HEK293 (cell line): ENCODE data around the gene UBR4.

Experiments used
- CTCF ChIA-PET: fragments of 350-600 bp; formaldehyde crosslinking; extraction: SDS; loops from one replicate; lab custom pipeline; 2021; ENCODE audit warnings: antibody characterized with exemption; lab: Yijun Ruan, JAX
- POLR2A ChIA-PET: fragments of 300-600 bp; formaldehyde crosslinking; extraction: SDS; loops from one replicate; lab custom pipeline; 2020; ENCODE audit warnings: antibody characterized with exemption, inconsistent platforms; lab: Yijun Ruan, JAX
- H3K27ac ChIP-seq: fragments of 200-500 bp; sonication (Bioruptor generic); 2 replicates; pipeline ENCODE4 v1.5.1; 2014; ENCODE audit warnings: low read depth, low read length, control low read depth, inconsistent platforms; ENCODE audit errors: extremely low read depth
- H3K36me3 ChIP-seq, 2 experiments: fragments of 200-500 bp in 1 of 2; sonication (Bioruptor generic) in 1 of 2; 1 replicate in 1 of 2; 2 replicates in 1 of 2; pipeline ENCODE4 v1.5.1; 2014 to 2017; ENCODE audit warnings: inconsistent platforms in 2 of 2, low read length in 2 of 2; ENCODE audit not compliant: control insufficient read depth in 2 of 2, insufficient read depth in 1 of 2
- H3K4me1 ChIP-seq: fragments of 200-500 bp; sonication (Bioruptor generic); 2 replicates; pipeline ENCODE4 v1.5.1; 2014; ENCODE audit warnings: mild to moderate bottlenecking, low read length, inconsistent platforms; ENCODE audit not compliant: control insufficient read depth, insufficient read depth
- H3K4me3 ChIP-seq: 2 replicates; pipeline ENCODE4 v1.5.1; 2011; ENCODE audit warnings: low read depth, mild to moderate bottlenecking, control low read depth, low read length, moderate library complexity
- H3K9me3 ChIP-seq: fragments of 200-500 bp; sonication (Bioruptor generic); 2 replicates; pipeline ENCODE4 v1.5.1; 2014; ENCODE audit warnings: low read depth, low read length, inconsistent platforms; ENCODE audit not compliant: control insufficient read depth, insufficient read depth
- KLF16 ChIP-seq: fragments of 450-650 bp; formaldehyde crosslinking; IDR thresholded peaks from 2 replicates; pipeline ENCODE4 v1.5.1; 2017; ENCODE audit warnings: missing biosample characterization, missing genetic modification characterization
- SP2 ChIP-seq: fragments of 450-650 bp; formaldehyde crosslinking; IDR thresholded peaks from 2 replicates; pipeline ENCODE4 v1.5.1; 2016; ENCODE audit warnings: missing biosample characterization, missing genetic modification characterization
- SP3 ChIP-seq: fragments of 450-650 bp; formaldehyde crosslinking; IDR thresholded peaks from 2 replicates; pipeline ENCODE4 v1.5.1; 2016; ENCODE audit warnings: missing biosample characterization, missing genetic modification characterization
- SP7 ChIP-seq: fragments of 450-650 bp; formaldehyde crosslinking; IDR thresholded peaks from 2 replicates; pipeline ENCODE4 v1.5.1; 2016; ENCODE audit warnings: missing biosample characterization, missing genetic modification characterization
- YY2 ChIP-seq: fragments of 450-650 bp; formaldehyde crosslinking; IDR thresholded peaks from 2 replicates; pipeline ENCODE4 v1.5.1; 2016; ENCODE audit warnings: missing biosample characterization, missing genetic modification characterization
- ZBTB26 ChIP-seq: fragments of 450-650 bp; formaldehyde crosslinking; optimal IDR thresholded peaks from 2 replicates; pipeline ENCODE3; 2016; ENCODE audit warnings: missing biosample characterization, mild to moderate bottlenecking, missing genetic modification characterization
- ZNF138 ChIP-seq: fragments of 450-650 bp; formaldehyde crosslinking; IDR thresholded peaks from 2 replicates; pipeline ENCODE4 v1.5.1; 2016; ENCODE audit warnings: missing biosample characterization, missing genetic modification characterization, borderline replicate concordance
- ZNF140 ChIP-seq: fragments of 450-650 bp; formaldehyde crosslinking; IDR thresholded peaks from 2 replicates; pipeline ENCODE4 v1.5.1; 2016; ENCODE audit warnings: missing biosample characterization, missing genetic modification characterization
- ZNF155 ChIP-seq: fragments of 450-650 bp; formaldehyde crosslinking; IDR thresholded peaks from 2 replicates; pipeline ENCODE4 v1.5.1; 2016; ENCODE audit warnings: missing biosample characterization, missing genetic modification characterization
- ZNF2 ChIP-seq: fragments of 450-650 bp; formaldehyde crosslinking; IDR thresholded peaks from 2 replicates; pipeline ENCODE4 v1.5.1; 2016; ENCODE audit warnings: missing biosample characterization, missing genetic modification characterization
- ZNF24 ChIP-seq: fragments of 450-650 bp; formaldehyde crosslinking; IDR thresholded peaks from 2 replicates; pipeline ENCODE4 v1.5.1; 2016; ENCODE audit warnings: missing biosample characterization, missing genetic modification characterization
- ZNF266 ChIP-seq: fragments of 450-650 bp; formaldehyde crosslinking; IDR thresholded peaks from 2 replicates; pipeline ENCODE4 v1.5.1; 2016; ENCODE audit warnings: missing biosample characterization, missing genetic modification characterization, low read depth
- ZNF366 ChIP-seq: fragments of 450-650 bp; formaldehyde crosslinking; conservative IDR thresholded peaks from 2 replicates; pipeline ENCODE4 v1.5.1; 2016; ENCODE audit warnings: missing biosample characterization, missing genetic modification characterization
- ZNF404 ChIP-seq: fragments of 450-650 bp; formaldehyde crosslinking; IDR thresholded peaks from 2 replicates; pipeline ENCODE4 v1.5.1; 2017; ENCODE audit warnings: missing biosample characterization, missing genetic modification characterization
- ZNF521 ChIP-seq: fragments of 450-650 bp; formaldehyde crosslinking; IDR thresholded peaks from 2 replicates; pipeline ENCODE4 v1.5.1; 2017; ENCODE audit warnings: missing biosample characterization, mild to moderate bottlenecking, missing genetic modification characterization
- ZNF530 ChIP-seq: fragments of 450-650 bp; formaldehyde crosslinking; IDR thresholded peaks from 2 replicates; pipeline ENCODE4 v1.5.1; 2016; ENCODE audit warnings: low read depth, missing biosample characterization, missing genetic modification characterization
- ZNF548 ChIP-seq: fragments of 450-650 bp; formaldehyde crosslinking; IDR thresholded peaks from 2 replicates; pipeline ENCODE4 v1.5.1; 2016; ENCODE audit warnings: missing biosample characterization, missing genetic modification characterization
- ZNF560 ChIP-seq: fragments of 450-650 bp; formaldehyde crosslinking; IDR thresholded peaks from 2 replicates; pipeline ENCODE4 v1.5.1; 2017; ENCODE audit warnings: missing biosample characterization, missing genetic modification characterization, borderline replicate concordance
- ZNF561 ChIP-seq: fragments of 450-650 bp; IDR thresholded peaks from 2 replicates; pipeline ENCODE4 v1.5.1; 2018; ENCODE audit warnings: missing biosample characterization, missing genetic modification characterization, borderline replicate concordance
- ZNF629 ChIP-seq: fragments of 450-650 bp; formaldehyde crosslinking; IDR thresholded peaks from 2 replicates; pipeline ENCODE4 v1.5.1; 2017; ENCODE audit warnings: missing biosample characterization, missing genetic modification characterization
- ZNF701 ChIP-seq: fragments of 450-650 bp; formaldehyde crosslinking; IDR thresholded peaks from 2 replicates; pipeline ENCODE4 v1.5.1; 2016; ENCODE audit warnings: missing biosample characterization, missing genetic modification characterization
- ZNF791 ChIP-seq: fragments of 450-650 bp; formaldehyde crosslinking; IDR thresholded peaks from 2 replicates; pipeline ENCODE4 v1.5.1; 2016; ENCODE audit warnings: missing biosample characterization, missing genetic modification characterization
- TF ChIP-seq, protein P1 (sequence below): fragments of 450-650 bp; formaldehyde crosslinking; IDR thresholded peaks from 2 replicates; pipeline ENCODE4 v1.5.1; 2016; ENCODE audit warnings: missing biosample characterization, missing genetic modification characterization
- TF ChIP-seq, protein P2 (sequence below): sonication (generic); formaldehyde crosslinking; IDR thresholded peaks from 2 replicates; pipeline ENCODE4 v1.8.1; 2022; ENCODE audit warnings: mild to moderate bottlenecking, moderate library complexity, missing genetic modification reagents

UBR4 gene

DNA sequence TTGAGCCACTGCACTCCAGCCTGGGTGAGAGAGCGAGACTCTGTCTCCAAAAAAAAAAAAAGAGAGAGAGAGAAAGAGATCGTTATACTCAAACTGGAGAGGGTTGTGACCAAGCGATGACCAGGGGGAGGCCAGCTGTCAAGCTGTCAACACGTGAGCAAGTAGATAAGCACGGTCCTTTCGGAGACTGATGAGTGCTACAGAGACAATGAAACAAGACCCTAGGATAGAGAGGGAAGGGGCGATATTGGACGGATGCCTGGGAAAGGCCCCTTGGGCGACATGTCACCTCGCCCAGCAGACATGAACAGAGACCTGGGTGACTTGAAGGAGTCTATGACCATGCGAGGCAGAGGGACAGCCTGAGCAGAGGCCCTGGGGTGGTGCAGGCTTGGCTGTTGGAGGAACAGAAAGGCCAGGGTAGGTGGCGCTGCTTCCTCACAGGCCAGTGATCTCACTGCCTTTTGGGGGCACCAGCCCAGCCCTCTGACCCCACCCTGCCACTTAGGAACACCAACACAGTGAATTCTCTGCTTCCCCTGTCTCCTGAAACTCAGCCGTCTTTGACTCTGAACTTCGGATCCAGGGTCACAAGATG, 152.8 kb downstream of the UBR4 start (continued):
- TF ChIP-seq ZNF701 (tag by site-specific recombination) (no peak), ZNF24 (tag by site-specific recombination) (no peak), ZNF2 (no peak), SP2 (tag by site-specific recombination) (no peak), YY2 (tag by site-specific recombination) (no peak), KLF16 (no peak)
- TF ChIP-seq, all 188 proteins: peak for 0

DNA sequence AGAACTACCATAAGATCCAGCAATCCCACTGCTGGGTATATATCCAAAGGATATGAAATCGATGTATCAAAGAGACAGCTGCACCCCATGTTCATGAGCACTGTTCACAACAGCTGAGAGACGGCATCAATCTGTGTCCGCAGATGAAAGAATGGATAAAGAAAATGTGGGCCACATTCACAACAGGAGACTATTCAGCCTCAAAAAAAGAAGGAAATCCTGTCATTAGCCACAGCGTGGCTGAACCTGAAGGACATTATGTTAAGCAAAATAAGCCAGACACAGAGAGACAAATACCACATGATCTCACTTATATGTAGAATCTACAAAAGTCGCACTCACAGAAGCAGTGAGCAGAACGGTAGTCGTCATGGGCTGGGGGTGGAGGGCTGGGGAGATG, 154.4 kb downstream of the UBR4 start:
- TF ChIP-seq ZNF561 (tag by site-specific recombination), result no peak
- TF ChIP-seq, protein P1, sequence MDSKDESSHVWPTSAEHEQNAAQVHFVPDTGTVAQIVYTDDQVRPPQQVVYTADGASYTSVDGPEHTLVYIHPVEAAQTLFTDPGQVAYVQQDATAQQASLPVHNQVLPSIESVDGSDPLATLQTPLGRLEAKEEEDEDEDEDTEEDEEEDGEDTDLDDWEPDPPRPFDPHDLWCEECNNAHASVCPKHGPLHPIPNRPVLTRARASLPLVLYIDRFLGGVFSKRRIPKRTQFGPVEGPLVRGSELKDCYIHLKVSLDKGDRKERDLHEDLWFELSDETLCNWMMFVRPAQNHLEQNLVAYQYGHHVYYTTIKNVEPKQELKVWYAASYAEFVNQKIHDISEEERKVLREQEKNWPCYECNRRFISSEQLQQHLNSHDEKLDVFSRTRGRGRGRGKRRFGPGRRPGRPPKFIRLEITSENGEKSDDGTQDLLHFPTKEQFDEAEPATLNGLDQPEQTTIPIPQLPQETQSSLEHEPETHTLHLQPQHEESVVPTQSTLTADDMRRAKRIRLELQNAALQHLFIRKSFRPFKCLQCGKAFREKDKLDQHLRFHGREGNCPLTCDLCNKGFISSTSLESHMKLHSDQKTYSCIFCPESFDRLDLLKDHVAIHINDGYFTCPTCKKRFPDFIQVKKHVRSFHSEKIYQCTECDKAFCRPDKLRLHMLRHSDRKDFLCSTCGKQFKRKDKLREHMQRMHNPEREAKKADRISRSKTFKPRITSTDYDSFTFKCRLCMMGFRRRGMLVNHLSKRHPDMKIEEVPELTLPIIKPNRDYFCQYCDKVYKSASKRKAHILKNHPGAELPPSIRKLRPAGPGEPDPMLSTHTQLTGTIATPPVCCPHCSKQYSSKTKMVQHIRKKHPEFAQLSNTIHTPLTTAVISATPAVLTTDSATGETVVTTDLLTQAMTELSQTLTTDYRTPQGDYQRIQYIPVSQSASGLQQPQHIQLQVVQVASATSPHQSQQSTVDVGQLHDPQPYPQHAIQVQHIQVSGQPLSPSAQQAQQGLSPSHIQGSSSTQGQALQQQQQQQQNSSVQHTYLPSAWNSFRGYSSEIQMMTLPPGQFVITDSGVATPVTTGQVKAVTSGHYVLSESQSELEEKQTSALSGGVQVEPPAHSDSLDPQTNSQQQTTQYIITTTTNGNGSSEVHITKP (tag by site-specific recombination), result no peak
- no peak for TF ChIP-seq SP7
- no peak for TF ChIP-seq ZNF155 (tag by site-specific recombination)
- TF ChIP-seq ZNF791, result no peak
- no peak for TF ChIP-seq ZNF521 (tag by site-specific recombination)
- TF ChIP-seq ZNF2, result no peak
- TF ChIP-seq ZNF366 (tag by site-specific recombination), result no peak
- no peak for TF ChIP-seq ZNF140 (tag by site-specific recombination)
- TF ChIP-seq ZNF138, result no peak
- TF ChIP-seq ZNF266, result no peak
- no peak for TF ChIP-seq ZNF560 (tag by site-specific recombination)
- TF ChIP-seq ZNF530 (tag by site-specific recombination), result no peak
- no peak for TF ChIP-seq ZBTB26
- no peak for TF ChIP-seq ZNF629 (tag by site-specific recombination)
- TF ChIP-seq ZNF548 (tag by site-specific recombination), result no peak
- TF ChIP-seq SP3 (tag by site-specific recombination), result no peak
- TF ChIP-seq, protein P2, sequence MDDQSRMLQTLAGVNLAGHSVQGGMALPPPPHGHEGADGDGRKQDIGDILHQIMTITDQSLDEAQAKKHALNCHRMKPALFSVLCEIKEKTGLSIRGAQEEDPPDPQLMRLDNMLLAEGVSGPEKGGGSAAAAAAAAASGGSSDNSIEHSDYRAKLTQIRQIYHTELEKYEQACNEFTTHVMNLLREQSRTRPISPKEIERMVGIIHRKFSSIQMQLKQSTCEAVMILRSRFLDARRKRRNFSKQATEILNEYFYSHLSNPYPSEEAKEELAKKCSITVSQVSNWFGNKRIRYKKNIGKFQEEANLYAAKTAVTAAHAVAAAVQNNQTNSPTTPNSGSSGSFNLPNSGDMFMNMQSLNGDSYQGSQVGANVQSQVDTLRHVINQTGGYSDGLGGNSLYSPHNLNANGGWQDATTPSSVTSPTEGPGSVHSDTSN, result no peak
- no peak for TF ChIP-seq ZNF404 (tag by site-specific recombination)
- Histone ChIP-seq H3K4me1 (no peaks in the 10 kb centered on the region), H3K4me3 (no peak overlapping the region), H3K9me3 (no peaks in the 10 kb centered on the region), H3K27ac (no peak overlapping the region), H3K36me3 (no peaks in the 10 kb centered on the region)
- ChIA-PET POLR2A (no interaction called here), CTCF (interaction anchor here (0.9 kb wide), 1 partner anchor 180 kb away, joined by 3 read pairs; no protein-coding TSS in a partner anchor)
